ENCODE data around the gene CCDC9B. TPM values are rescaled to one million over a fixed set of nuclear protein-coding genes. Genes with fewer than 3 reads are reported as not detected.

The CCDC9B gene
- total RNA-seq (8.2 and 9.6 TPM in 2 replicates), polyA plus RNA-seq (12.5 and 14.6 TPM in 2 replicates)

DNA sequence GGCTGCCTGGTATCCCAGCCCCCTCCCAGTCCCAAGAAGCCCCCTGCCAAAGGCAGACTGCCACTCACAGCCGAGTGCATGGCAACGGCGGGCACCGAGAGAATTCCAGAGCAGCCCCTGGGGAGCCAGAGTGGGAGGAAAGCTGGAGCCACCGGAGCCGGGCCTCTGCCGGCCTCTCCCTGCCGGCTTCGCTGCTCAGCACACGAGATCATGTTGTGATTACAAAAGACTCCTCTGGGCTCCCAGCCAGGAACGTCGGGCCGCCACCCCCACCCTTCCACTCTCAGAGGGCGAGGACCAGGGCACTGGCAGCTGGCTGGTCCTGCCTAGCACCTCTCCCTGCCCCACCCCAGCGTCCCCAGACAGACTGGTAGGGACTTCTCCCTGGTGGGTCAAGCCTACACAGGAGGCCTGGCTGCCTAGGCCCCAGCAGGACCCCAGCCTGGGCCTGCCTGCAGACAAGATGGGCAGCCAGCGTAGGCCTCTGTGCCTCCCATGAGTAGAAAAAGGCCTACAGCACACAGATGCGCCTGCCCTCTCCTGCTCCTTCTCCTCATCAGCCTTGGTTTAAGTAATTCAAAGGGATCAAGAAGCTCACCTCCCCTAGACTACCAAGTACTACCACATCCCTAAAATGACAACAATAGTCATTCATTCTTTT, at the start of gene CCDC9B:
TSS of gene CCDC9B (minus strand) at position 200 of the 661 bp plus-strand sequence. CDS start at position 80, 120 bp downstream.
- peak; percentile 83 to 91 for DNase-seq (ENCODE audit: low read depth in 1 of 2, low spot score in 1 of 2)
- TF ChIP-seq, protein P1, sequence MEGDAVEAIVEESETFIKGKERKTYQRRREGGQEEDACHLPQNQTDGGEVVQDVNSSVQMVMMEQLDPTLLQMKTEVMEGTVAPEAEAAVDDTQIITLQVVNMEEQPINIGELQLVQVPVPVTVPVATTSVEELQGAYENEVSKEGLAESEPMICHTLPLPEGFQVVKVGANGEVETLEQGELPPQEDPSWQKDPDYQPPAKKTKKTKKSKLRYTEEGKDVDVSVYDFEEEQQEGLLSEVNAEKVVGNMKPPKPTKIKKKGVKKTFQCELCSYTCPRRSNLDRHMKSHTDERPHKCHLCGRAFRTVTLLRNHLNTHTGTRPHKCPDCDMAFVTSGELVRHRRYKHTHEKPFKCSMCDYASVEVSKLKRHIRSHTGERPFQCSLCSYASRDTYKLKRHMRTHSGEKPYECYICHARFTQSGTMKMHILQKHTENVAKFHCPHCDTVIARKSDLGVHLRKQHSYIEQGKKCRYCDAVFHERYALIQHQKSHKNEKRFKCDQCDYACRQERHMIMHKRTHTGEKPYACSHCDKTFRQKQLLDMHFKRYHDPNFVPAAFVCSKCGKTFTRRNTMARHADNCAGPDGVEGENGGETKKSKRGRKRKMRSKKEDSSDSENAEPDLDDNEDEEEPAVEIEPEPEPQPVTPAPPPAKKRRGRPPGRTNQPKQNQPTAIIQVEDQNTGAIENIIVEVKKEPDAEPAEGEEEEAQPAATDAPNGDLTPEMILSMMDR (IDR thresholded peaks at IDR 0.05; ENCODE audit: low read depth, low read length), result no peak
- peaks cover 24% of the 10 kb centered on the region for H3K4me1 ChIP-seq (ENCODE audit: low read depth)
- peak within 1 kb of the TSS; percentile 3 for H3K4me3 ChIP-seq
- peak within 1 kb of the TSS; percentile 97 for H3K27ac ChIP-seq
- no peaks in the 10 kb centered on the region for H3K9me3 ChIP-seq (ENCODE audit: low read depth)
- no peaks in the 10 kb centered on the region for H3K27me3 ChIP-seq
- no peaks in the 10 kb centered on the region for H3K36me3 ChIP-seq

DNA sequence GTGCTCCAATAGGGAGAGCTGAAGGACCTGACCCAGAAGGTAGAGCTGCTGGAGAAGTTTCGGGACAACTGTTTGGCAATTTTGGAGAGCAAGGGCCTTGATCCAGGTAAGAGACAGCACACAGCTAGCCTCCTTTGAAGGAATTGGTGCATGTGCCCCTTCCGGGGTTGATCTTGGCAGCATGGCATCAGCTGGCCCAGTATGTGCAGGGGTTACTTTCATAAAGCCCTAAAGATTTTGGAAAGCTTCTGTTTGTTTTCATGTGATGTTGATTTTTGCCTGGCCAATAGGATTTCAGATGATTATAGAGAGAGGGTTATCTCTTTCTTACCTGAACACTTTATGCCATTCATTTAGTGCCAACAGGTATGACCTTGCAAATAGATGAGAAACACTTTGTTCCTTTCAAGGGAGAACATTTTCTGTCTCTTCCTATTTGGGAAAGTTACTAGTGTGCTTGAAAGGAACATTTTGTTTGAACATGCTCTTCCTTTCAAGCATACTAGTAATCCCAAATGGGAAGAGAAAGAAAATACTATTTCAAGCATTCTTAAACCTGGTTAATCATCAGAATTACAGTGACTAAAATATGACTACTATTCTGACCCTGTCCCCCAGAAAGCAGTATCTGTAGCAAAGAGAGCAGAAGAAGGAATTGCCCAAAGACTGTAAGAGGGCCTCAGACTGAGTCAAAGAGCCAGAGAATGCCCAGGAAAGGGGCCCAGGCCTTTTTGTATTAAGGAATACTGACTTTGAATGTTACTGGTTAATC, 49.3 kb upstream of the CCDC9B start:
- Histone ChIP-seq H3K4me1 (ENCODE audit: low read depth) (no peaks in the 10 kb centered on the region), H3K27ac (no peak overlapping the region), H3K4me3 (no peak overlapping the region), H3K36me3 (peaks cover 49% of the 10 kb centered on the region), H3K27me3 (no peaks in the 10 kb centered on the region), H3K9me3 (ENCODE audit: low read depth) (no peaks in the 10 kb centered on the region)
- TF ChIP-seq, protein P1 (IDR thresholded peaks at IDR 0.05; ENCODE audit: low read depth, low read length), result no peak
- no peak for DNase-seq (ENCODE audit: low read depth in 1 of 2, low spot score in 1 of 2)

DNA sequence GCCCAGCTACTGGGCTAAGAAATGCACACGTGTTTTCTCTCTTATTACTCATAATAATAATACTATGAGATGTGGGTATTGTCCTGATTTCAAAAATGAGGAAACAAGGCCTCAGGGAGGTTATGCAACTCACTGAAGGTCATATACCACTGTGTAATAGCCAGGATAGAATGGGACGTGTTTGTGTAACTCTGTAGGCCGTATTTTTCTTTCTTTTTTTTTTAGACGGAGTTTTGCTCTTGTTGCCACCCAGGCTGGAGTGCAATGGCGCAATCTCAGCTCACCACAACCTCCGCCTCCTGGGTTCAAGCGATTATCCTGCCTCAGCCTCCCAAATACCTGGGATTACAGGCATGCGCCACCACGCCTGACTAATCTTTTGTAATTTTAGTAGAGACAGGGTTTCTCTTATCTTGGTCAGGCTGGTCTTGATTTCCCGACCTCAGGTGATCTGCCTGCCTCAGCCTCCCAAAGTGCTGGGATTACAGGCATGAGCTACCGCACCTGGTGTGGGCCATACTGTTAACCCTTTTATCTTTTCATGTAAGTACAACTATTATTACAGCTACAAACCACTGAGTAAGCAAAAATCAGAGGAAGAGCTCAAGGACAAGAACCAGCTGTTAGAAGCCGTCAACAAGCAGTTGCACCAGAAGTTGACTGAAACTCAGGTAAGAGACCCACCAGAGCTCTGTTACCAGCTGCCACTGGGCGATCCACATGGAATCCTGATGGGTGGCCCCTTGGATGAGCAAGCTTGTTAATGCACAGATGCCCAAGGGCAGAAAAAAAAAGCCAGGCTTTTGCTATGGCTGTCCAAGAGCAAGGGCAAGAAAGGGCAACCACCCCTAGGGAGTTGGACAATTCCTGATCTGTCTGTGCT, 48.4 kb upstream of the CCDC9B start:
- Histone ChIP-seq H3K27me3 (no peaks in the 10 kb centered on the region), H3K4me1 (ENCODE audit: low read depth) (no peaks in the 10 kb centered on the region), H3K4me3 (no peak overlapping the region), H3K27ac (no peak overlapping the region), H3K36me3 (peaks cover 49% of the 10 kb centered on the region), H3K9me3 (ENCODE audit: low read depth) (no peaks in the 10 kb centered on the region)
- DNase-seq (ENCODE audit: low read depth in 1 of 2, low spot score in 1 of 2), result peak in 1 of 2 donors; percentile 74
- TF ChIP-seq, protein P1 (IDR thresholded peaks at IDR 0.05; ENCODE audit: low read depth, low read length), result no peak

GRCh38 chr15:40386480-40386879, 45.7 kb upstream of the CCDC9B start:
- H3K4me3 ChIP-seq, result no peak overlapping the region
- no peak overlapping the region for H3K27ac ChIP-seq
- DNase-seq (ENCODE audit: low read depth in 1 of 2, low spot score in 1 of 2), result no peak
- no peaks in the 10 kb centered on the region for H3K4me1 ChIP-seq (ENCODE audit: low read depth)
- H3K27me3 ChIP-seq, result no peaks in the 10 kb centered on the region
- TF ChIP-seq, protein P1 (IDR thresholded peaks at IDR 0.05; ENCODE audit: low read depth, low read length), result no peak
- H3K9me3 ChIP-seq (ENCODE audit: low read depth), result no peaks in the 10 kb centered on the region
- peaks cover 33% of the 10 kb centered on the region for H3K36me3 ChIP-seq

All from cardiac muscle cell (in vitro differentiated cells and primary cell).